DMS114 treated with DMSO at 0.1 percent for 48 hours (cell line): ENCODE data around the gene COX7B2.

Experiments used
- DNase-seq: peaks from one replicate; lab custom pipeline; 2025; ENCODE audit not compliant: unreplicated experiment; lab: John Stamatoyannopoulos, UW

Gene COX7B2

DNA sequence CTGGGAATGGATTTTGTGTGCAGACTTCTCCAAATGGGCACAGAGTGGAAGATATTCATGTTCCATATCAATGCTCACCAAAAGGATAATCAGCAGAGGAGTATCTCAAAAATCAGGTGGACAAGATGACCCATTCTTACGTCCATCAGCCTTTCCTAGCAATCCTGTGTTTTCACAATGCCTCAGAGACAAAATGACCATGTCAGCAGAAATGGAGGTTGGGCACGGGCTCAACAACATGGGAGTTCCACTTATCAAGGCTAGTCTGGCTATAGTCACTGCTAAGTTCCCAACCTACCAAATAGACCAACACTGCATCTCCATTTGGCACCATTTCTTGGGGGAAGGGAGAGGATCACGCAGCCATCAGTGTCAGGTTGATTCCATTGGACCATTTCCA lies 179.0 kb downstream of the COX7B2 start:
- no peak for DNase-seq

DNA sequence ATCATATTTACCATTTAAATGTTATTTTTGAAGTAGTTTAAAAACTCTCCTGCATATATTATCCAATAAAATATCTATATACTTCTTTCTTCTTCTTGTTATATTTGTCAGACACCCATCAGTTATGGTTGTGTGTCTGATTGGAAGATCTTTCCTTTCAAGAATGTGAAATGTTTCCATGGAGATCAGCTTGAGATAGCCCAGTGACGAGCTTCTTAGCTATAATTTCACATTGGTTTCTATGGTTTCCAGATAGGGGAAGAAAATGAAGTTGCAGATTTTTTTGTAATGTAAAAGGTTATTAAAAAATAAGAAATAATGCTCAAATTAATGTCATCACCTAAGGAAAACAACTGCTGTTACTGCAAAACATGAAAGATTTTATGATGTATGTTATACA lies 189.0 kb downstream of the COX7B2 start:
- no peak for DNase-seq

GRCh38 chr4:46717950-46718349 lies 191.1 kb downstream of the COX7B2 start:
- DNase-seq = no peak

DNA sequence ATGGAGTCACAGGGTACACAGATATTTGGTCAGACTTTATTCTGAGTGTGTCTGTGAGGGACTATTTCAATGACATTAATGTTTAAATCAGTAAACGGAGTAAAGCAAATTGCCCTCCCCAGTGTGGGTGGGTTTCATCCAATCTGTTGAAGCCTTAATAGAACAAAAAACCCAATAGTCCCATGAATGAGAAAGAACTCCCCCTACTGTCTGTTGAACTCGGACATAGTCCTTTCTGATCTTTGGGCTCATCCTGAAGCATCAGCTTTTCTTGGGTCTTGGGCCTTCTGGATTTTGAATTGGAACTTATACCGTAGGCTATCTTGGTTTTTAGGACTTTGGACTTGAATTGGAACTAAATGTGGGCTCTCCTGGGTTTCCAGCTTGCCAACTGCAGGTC lies 193.6 kb downstream of the COX7B2 start:
- DNase-seq = no peak

- DNase-seq = no peak
These were observed 210.2 kb downstream of the COX7B2 start for GRCh38 chr4:46698891-46699290.
